Effector memory CD4-positive, alpha-beta T cell (primary cell): Measurements from ENCODE around the gene RASSF7.

ENCODE experiments used
- DNase-seq, 3 donors: peaks; one replicate each; pipeline ENCODE4 v3.0.0-alpha.2; 2020
- H3K27ac ChIP-seq: 2 replicates; pipeline ENCODE4 v1.7.0; 2013; ENCODE audit warnings: mild to moderate bottlenecking, low read length, moderate library complexity; ENCODE audit not compliant: insufficient read depth, poor library complexity, severe bottlenecking
- H3K27me3 ChIP-seq: replicated peaks from 2 replicates; pipeline ENCODE4 v1.7.0; 2013; ENCODE audit warnings: mild to moderate bottlenecking, low read length; ENCODE audit not compliant: insufficient read depth, control insufficient read depth, poor library complexity, severe bottlenecking
- H3K36me3 ChIP-seq: 2 replicates; pipeline ENCODE4 v1.7.0; 2013; ENCODE audit warnings: mild to moderate bottlenecking, low read length, moderate library complexity; ENCODE audit not compliant: control insufficient read depth, insufficient read depth
- H3K4me1 ChIP-seq: 2 replicates; pipeline ENCODE4 v1.7.0; 2013; ENCODE audit warnings: low read length, mild to moderate bottlenecking; ENCODE audit not compliant: control insufficient read depth, insufficient read depth, poor library complexity, severe bottlenecking
- H3K4me3 ChIP-seq: 2 replicates; pipeline ENCODE4 v1.7.0; 2013; ENCODE audit warnings: low read length, low read depth, mild to moderate bottlenecking; ENCODE audit not compliant: insufficient read depth, poor library complexity, severe bottlenecking
- H3K9me3 ChIP-seq: 2 replicates; pipeline ENCODE4 v1.7.0; 2013; ENCODE audit warnings: mild to moderate bottlenecking, low read length, moderate library complexity; ENCODE audit not compliant: control insufficient read depth

RASSF7 gene

DNA sequence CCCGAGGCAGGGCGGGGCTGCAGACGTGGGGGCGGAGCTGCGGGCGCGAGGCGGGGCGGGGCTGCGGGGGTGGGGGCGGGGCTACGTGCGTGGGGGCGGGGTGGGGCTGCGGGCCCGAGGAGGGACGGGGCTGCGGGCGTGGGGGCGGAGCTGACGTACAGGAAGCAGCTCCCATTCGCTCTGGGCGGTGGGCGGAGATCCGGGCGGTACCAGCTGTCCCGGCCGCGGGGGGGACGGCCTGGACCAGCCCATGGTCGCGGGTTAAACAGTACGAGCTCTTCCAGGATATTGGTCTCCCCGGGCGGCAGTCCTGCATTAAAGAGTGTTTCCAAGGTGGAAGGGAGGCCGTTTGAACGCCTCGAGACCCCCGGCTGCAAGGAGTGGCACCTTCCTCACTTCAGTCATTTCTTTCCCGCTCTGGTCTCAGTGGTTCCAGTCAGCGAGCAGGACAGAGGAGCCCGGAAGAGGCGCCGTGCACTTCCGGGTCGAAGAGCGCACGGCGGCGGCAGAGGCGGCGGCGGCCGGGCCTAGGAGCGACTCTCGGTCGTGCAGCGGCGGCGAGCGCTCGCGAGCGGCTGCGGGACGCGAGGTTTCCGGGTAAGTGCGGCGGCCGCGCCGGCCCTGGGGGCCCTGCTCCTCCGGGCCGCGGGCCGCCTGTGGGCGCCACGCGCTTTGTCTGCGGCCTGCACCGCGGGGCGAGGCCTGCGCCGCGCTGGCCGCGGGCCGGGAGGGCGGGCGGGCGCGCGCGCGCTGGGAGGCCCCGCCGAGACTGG lies 15.4 kb downstream of the RASSF7 start, which contains the start of gene PHRF1:
Gene PHRF1 (plus strand): TSS at position 475 of the 773 bp plus-strand sequence. CDS start 5,043 bp downstream, outside the sequence.
- H3K4me3 ChIP-seq = peak within 1 kb of the TSS; percentile 88
- peak; percentile 91 to 94 (median 93) for DNase-seq
- peaks cover 50% of the 10 kb centered on the region for H3K4me1 ChIP-seq
- no peaks in the 10 kb centered on the region for H3K27me3 ChIP-seq
- H3K36me3 ChIP-seq = no peaks in the 10 kb centered on the region
- no peaks in the 10 kb centered on the region for H3K9me3 ChIP-seq
- peak within 1 kb of the TSS; percentile 92 for H3K27ac ChIP-seq

DNA sequence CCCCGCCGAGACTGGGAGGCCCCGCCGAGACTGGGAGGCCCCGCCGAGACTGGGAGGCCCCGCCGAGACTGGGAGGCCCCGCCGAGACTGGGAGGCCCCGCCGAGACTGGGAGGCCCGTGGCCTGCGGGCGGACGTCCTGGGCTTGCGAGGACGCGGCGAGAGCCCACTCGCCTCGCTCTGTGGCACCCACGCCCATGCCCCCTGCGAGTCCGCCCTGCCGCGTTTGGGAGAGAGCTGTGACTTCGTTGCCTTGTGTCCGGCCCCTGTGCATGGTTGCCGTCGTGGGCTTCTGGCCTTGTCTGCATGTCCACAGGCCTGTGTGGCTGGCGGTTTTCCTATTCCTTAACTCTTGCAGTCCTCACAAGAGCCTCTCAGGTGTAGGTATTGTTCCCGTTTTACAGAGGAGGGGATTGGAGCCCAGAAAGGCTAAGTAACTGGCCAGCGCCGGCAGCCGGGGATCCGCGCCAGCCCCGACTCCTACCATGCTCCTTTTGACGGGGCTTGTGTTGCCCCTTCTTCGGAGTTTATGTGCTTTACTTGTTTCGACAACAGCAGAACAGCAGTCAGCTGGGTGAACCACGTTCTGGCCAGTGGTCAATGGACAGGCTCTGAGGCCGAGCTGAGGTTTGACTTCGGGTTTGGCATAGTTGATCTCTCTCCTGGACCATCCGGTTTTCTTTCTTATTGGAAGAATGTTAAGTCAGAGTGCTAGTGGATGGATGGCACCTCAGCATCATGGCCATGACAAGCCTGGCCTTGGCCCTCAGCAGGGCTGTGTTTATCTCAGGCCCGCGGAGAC lies 16.2 kb downstream of the RASSF7 start:
- Histone ChIP-seq H3K27ac (peak overlapping the region; percentile 92), H3K4me1 (peaks cover 50% of the 10 kb centered on the region)

DNA sequence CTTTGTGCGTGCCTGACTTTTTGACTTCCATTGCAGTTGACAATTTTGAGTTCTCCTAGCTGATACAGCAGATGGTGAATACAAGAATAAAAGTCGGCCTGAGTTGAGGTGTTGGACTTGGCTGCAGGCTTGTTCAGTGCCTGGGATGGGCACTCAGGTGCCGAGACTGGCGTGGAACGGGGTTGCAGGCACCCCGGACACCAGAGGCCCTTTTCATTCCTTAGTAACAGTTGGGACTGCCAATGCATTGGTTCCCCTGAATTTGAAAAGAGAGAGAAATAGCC lies 16.8 kb downstream of the RASSF7 start:
- Histone ChIP-seq H3K27me3 (no peaks in the 10 kb centered on the region), H3K9me3 (no peaks in the 10 kb centered on the region), H3K27ac (no peak overlapping the region), H3K4me3 (peak overlapping the region; percentile 50), H3K36me3 (peaks cover 7% of the 10 kb centered on the region), H3K4me1 (peaks cover 50% of the 10 kb centered on the region)
- DNase-seq = no peak

More for the DNA sequence above, 16.2 kb downstream of the RASSF7 start:
- Histone ChIP-seq H3K27me3 (no peaks in the 10 kb centered on the region), H3K9me3 (no peaks in the 10 kb centered on the region), H3K36me3 (peaks cover 5% of the 10 kb centered on the region), H3K4me3 (peak overlapping the region; percentile 50)
- DNase-seq = no peak

DNA sequence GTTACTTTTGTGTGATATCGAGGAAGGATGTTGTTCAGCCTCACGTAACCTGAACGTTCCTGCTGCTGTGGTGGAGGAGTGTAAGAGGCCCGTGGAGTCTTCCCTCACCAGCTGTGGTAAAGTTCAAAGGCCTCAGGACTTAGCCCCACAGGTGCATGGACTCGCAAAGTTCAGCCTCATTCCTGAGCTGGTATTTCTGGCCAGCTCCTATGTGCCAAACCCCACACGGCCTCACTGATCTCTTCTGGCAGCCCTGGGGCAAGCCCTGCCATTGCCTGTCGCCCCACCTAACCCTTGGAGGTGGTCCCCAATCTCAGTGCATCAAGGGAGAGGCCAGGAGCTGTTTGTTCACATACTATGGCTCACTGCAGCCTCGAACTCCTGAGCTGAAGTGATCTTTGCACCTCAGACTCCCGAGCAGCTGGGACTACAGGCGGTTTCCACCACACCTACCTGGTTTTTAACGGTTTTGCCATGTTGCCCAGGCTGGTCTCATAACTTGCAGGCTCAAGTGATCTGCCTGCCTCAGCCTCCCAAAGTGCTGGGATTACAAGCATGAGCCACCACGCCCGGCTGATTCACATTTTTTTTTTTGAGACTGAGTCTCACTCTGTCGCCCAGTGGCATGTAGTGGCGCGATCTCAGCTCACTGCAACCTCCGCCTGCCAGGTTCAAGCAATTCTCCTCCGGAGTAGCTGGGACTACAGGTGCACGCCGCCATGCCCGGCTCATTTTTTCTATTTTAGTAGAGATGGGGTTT lies 17.7 kb downstream of the RASSF7 start:
- no peak overlapping the region for H3K4me3 ChIP-seq
- no peak overlapping the region for H3K27ac ChIP-seq

DNA sequence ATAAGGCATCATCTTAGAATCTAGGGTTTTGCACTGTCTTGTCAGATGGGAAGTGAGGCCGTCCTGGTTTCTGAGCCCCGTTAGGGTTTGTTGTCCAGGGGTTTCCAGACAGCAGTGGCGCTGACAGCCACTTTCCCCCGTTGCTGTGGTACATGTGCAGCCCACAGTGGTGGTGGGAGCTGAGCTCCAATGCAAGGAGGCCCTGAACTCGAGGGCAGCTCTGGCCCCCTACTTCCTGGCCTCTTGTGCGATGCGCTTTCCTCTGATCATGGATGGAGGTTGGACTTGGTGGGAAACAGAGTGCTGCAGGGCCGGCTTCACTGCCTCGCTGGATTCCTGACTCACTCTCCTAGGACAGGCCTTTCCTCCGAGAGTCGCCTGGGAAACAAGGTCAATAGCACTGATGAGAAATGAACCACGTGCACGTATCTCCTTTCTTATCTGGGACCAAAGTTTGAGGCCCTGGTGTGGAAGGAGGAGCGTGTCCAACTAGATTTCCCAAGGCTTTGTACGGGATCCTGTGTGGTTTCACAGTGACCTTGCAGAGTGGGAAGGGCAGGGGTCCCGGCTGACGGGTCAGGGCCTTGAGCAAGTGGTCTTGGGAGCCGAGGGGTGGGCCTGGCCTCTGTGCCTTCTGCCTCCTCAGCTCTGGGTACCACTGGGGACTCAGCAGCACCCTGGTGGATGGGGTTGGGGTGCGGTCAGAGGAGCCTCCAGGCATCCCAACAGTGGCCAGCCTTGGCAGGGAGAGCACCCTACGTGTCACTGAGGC lies 19.2 kb downstream of the RASSF7 start:
- Histone ChIP-seq H3K27ac (no peak overlapping the region), H3K36me3 (peaks cover 25% of the 10 kb centered on the region), H3K4me3 (no peak overlapping the region), H3K9me3 (no peaks in the 10 kb centered on the region), H3K4me1 (peaks cover 41% of the 10 kb centered on the region), H3K27me3 (no peaks in the 10 kb centered on the region)
- no peak for DNase-seq

More for the DNA sequence above, 17.7 kb downstream of the RASSF7 start:
- Histone ChIP-seq H3K9me3 (no peaks in the 10 kb centered on the region), H3K27me3 (no peaks in the 10 kb centered on the region), H3K4me1 (peaks cover 50% of the 10 kb centered on the region), H3K36me3 (peaks cover 14% of the 10 kb centered on the region)
- DNase-seq = no peak

DNA sequence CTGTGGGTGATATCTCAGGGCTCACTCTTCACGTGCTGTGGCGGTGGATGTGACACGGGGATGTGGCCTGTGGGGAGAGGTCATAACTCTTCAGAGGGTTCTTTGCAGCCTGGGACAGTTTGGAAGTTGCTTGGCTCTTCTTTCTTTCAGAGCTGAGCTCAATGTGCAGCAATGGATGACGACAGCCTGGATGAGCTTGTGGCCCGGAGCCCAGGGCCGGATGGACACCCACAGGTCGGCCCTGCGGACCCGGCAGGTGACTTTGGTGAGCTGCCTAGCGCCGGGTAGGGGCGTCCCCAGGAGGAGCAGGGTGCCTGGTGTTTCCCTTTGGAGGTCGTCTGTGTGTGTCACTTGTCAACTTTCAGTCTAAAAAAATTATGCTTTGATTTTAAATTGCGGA lies 20.6 kb downstream of the RASSF7 start:
- no peaks in the 10 kb centered on the region for H3K9me3 ChIP-seq
- no peak for DNase-seq
- peaks cover 27% of the 10 kb centered on the region for H3K36me3 ChIP-seq
- peaks cover 35% of the 10 kb centered on the region for H3K4me1 ChIP-seq
- no peak overlapping the region for H3K27ac ChIP-seq
- no peak overlapping the region for H3K4me3 ChIP-seq
- H3K27me3 ChIP-seq = no peaks in the 10 kb centered on the region

DNA sequence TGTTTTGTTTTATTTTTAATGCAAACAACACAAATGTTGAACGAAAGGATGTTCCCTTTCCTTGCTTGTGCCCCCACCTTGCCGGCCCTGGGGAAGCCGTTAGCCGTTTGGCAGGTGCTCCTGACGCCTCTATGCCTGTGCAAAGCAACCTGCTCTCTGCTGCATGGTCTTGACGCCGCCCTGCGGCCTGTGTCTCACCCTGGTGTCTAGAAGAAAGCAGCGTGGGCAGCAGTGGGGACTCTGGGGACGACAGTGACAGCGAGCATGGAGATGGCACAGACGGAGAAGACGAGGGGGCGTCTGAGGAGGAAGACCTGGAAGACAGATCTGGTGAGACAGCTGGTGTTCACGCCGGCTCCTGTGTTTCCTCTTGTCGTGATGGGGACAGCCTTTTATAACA lies 21.0 kb downstream of the RASSF7 start:
- Histone ChIP-seq H3K27me3 (no peaks in the 10 kb centered on the region), H3K9me3 (no peaks in the 10 kb centered on the region), H3K36me3 (peaks cover 31% of the 10 kb centered on the region), H3K4me3 (no peak overlapping the region), H3K27ac (no peak overlapping the region), H3K4me1 (peaks cover 37% of the 10 kb centered on the region)
- no peak for DNase-seq

DNA sequence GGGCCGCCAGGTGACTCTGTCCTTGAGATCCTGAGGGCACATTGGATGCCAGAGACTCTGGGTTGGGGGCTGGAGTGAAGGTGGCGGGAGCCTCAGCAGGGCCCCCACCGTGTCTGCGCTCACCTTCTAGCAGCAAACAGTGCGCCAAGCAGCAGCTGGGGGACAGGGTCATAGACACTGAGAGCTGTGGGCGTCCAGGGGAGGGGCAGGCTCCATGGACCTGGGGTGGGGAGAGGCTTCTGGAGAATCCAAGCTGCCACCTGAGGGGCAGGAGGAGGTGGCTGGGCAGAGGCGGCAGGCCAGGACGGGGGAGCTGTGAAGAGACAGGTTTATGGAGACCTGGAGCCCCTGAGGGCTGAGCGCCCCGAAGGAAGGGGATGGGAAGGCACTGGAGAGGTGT lies 23.5 kb downstream of the RASSF7 start:
- Histone ChIP-seq H3K27ac (no peak overlapping the region), H3K36me3 (peaks cover 44% of the 10 kb centered on the region)
- DNase-seq = no peak

More for the DNA sequence above, 23.5 kb downstream of the RASSF7 start:
- no peak overlapping the region for H3K4me3 ChIP-seq
- H3K4me1 ChIP-seq = peaks cover 28% of the 10 kb centered on the region
- H3K9me3 ChIP-seq = no peaks in the 10 kb centered on the region
- H3K27me3 ChIP-seq = no peaks in the 10 kb centered on the region
